MG63 (cell line): ENCODE data around the gene ST6GALNAC3. TPM values are rescaled to one million over a fixed set of nuclear protein-coding genes. Genes with fewer than 3 reads are reported as not detected.
A peak's percentile ranks its signal among the peaks of the same experiment; 100 is the strongest.

Experiments
- DNase-seq: peaks from one replicate; pipeline ENCODE4 v3.0.0-alpha.2; 2020
- H3K27me3 ChIP-seq: fragments of 250-450 bp; sonication (Bioruptor Pico); 2 replicates; pipeline ENCODE4 v1.5.1; 2020; ENCODE audit warnings: mild to moderate bottlenecking, moderate library complexity
- H3K36me3 ChIP-seq: fragments of 250-450 bp; sonication (Bioruptor Pico); 2 replicates; pipeline ENCODE4 v1.5.1; 2020; ENCODE audit warnings: mild to moderate bottlenecking, moderate library complexity
- H3K4me3 ChIP-seq: fragments of 250-450 bp; sonication (Bioruptor Pico); 2 replicates; pipeline ENCODE4 v1.5.1; 2020; ENCODE audit warnings: mild to moderate bottlenecking, moderate library complexity
- H3K9me3 ChIP-seq: fragments of 250-450 bp; sonication (Bioruptor Pico); 2 replicates; pipeline ENCODE4 v1.5.1; 2020; ENCODE audit warnings: mild to moderate bottlenecking, moderate library complexity
- total RNA-seq: library from RNA; depleted of rRNA; stranded (reverse); fragments of >200 nt; shearing (Covaris generic); gene quantifications from 2 replicates; pipeline ENCODE4 v1.2.3, GENCODE V29; 2014; ENCODE audit warnings: low replicate concordance

Gene ST6GALNAC3
- total RNA-seq, 1 experiment from 2014 or later = 5.5 TPM

- H3K27me3 ChIP-seq = no peaks in the 10 kb centered on the region
- DNase-seq = no peak
- no peak overlapping the region for H3K4me3 ChIP-seq
- no peaks in the 10 kb centered on the region for H3K9me3 ChIP-seq
- no peaks in the 10 kb centered on the region for H3K36me3 ChIP-seq
Measured at GRCh38 chr1:76146184-76146583, 71.6 kb downstream of the ST6GALNAC3 start.

- H3K36me3 ChIP-seq = no peaks in the 10 kb centered on the region
- no peak overlapping the region for H3K4me3 ChIP-seq
- no peaks in the 10 kb centered on the region for H3K9me3 ChIP-seq
- H3K27me3 ChIP-seq = no peaks in the 10 kb centered on the region
- DNase-seq = no peak
Measured at GRCh38 chr1:76147917-76148316, 73.4 kb downstream of the ST6GALNAC3 start.

- DNase-seq = no peak
- Histone ChIP-seq H3K27me3 (no peaks in the 10 kb centered on the region), H3K9me3 (no peaks in the 10 kb centered on the region), H3K4me3 (no peak overlapping the region), H3K36me3 (no peaks in the 10 kb centered on the region)
Measured at GRCh38 chr1:76148460-76148859, 73.9 kb downstream of the ST6GALNAC3 start.

GRCh38 chr1:76153841-76154205, 79.3 kb downstream of the ST6GALNAC3 start:
- Histone ChIP-seq H3K36me3 (no peaks in the 10 kb centered on the region), H3K4me3 (no peak overlapping the region), H3K27me3 (no peaks in the 10 kb centered on the region), H3K9me3 (no peaks in the 10 kb centered on the region)
- no peak for DNase-seq

GRCh38 chr1:76154206-76154956, 79.8 kb downstream of the ST6GALNAC3 start:
- Histone ChIP-seq H3K4me3 (peak overlapping the region; percentile 15), H3K36me3 (no peaks in the 10 kb centered on the region), H3K27me3 (no peaks in the 10 kb centered on the region), H3K9me3 (no peaks in the 10 kb centered on the region)
- peak; percentile 55 for DNase-seq

GRCh38 chr1:76156987-76157386, 82.4 kb downstream of the ST6GALNAC3 start:
- Histone ChIP-seq H3K36me3 (no peaks in the 10 kb centered on the region), H3K4me3 (no peak overlapping the region), H3K27me3 (no peaks in the 10 kb centered on the region), H3K9me3 (no peaks in the 10 kb centered on the region)
- DNase-seq = no peak

- H3K9me3 ChIP-seq = no peaks in the 10 kb centered on the region
- no peak overlapping the region for H3K4me3 ChIP-seq
- no peaks in the 10 kb centered on the region for H3K27me3 ChIP-seq
- no peak for DNase-seq
- H3K36me3 ChIP-seq = no peaks in the 10 kb centered on the region
Measured at GRCh38 chr1:76158126-76158525, 83.6 kb downstream of the ST6GALNAC3 start.

GRCh38 chr1:76160225-76160624, 85.7 kb downstream of the ST6GALNAC3 start:
- no peaks in the 10 kb centered on the region for H3K36me3 ChIP-seq
- H3K27me3 ChIP-seq = no peaks in the 10 kb centered on the region
- DNase-seq = no peak
- no peaks in the 10 kb centered on the region for H3K9me3 ChIP-seq
- no peak overlapping the region for H3K4me3 ChIP-seq

- no peak overlapping the region for H3K4me3 ChIP-seq
- H3K36me3 ChIP-seq = no peaks in the 10 kb centered on the region
- DNase-seq = no peak
- no peaks in the 10 kb centered on the region for H3K27me3 ChIP-seq
- H3K9me3 ChIP-seq = no peaks in the 10 kb centered on the region
Measured at GRCh38 chr1:76161451-76161850, 86.9 kb downstream of the ST6GALNAC3 start.

- H3K9me3 ChIP-seq = peaks cover 2% of the 10 kb centered on the region; the same call in 1 of the 2 replicates
- no peaks in the 10 kb centered on the region for H3K36me3 ChIP-seq
- no peak overlapping the region for H3K4me3 ChIP-seq
- no peaks in the 10 kb centered on the region for H3K27me3 ChIP-seq
- DNase-seq = no peak
Measured at GRCh38 chr1:76162254-76162653, 87.7 kb downstream of the ST6GALNAC3 start.

GRCh38 chr1:76164165-76164564, 89.6 kb downstream of the ST6GALNAC3 start:
- Histone ChIP-seq H3K4me3 (no peak overlapping the region), H3K36me3 (no peaks in the 10 kb centered on the region), H3K27me3 (no peaks in the 10 kb centered on the region), H3K9me3 (peaks cover 3% of the 10 kb centered on the region; the same call in 1 of the 2 replicates)
- DNase-seq = no peak

GRCh38 chr1:76170084-76170483, 95.5 kb downstream of the ST6GALNAC3 start:
- H3K4me3 ChIP-seq = no peak overlapping the region
- H3K36me3 ChIP-seq = no peaks in the 10 kb centered on the region
- H3K9me3 ChIP-seq = peaks cover 3% of the 10 kb centered on the region; the same call in 1 of the 2 replicates

GRCh38 chr1:76170513-76170912, 96.0 kb downstream of the ST6GALNAC3 start:
- Histone ChIP-seq H3K9me3 (peaks cover 3% of the 10 kb centered on the region; the same call in 1 of the 2 replicates), H3K4me3 (no peak overlapping the region), H3K27me3 (no peaks in the 10 kb centered on the region), H3K36me3 (no peaks in the 10 kb centered on the region)
- DNase-seq = no peak

More at GRCh38 chr1:76170084-76170483, 95.5 kb downstream of the ST6GALNAC3 start:
- no peak for DNase-seq
- no peaks in the 10 kb centered on the region for H3K27me3 ChIP-seq

- Histone ChIP-seq H3K36me3 (no peaks in the 10 kb centered on the region), H3K9me3 (no peaks in the 10 kb centered on the region), H3K4me3 (no peak overlapping the region), H3K27me3 (no peaks in the 10 kb centered on the region; the same call in 1 of the 2 replicates)
- DNase-seq = no peak
Measured at GRCh38 chr1:76176000-76176399, 101.5 kb downstream of the ST6GALNAC3 start.

- no peaks in the 10 kb centered on the region; the same call in 1 of the 2 replicates for H3K27me3 ChIP-seq
- no peak for DNase-seq
- no peaks in the 10 kb centered on the region for H3K9me3 ChIP-seq
- H3K4me3 ChIP-seq = no peak overlapping the region
- H3K36me3 ChIP-seq = no peaks in the 10 kb centered on the region
Measured at GRCh38 chr1:76177615-76178014, 103.1 kb downstream of the ST6GALNAC3 start.

- DNase-seq = no peak
- H3K27me3 ChIP-seq = no peaks in the 10 kb centered on the region; the same call in 1 of the 2 replicates
- no peaks in the 10 kb centered on the region for H3K36me3 ChIP-seq
- no peak overlapping the region for H3K4me3 ChIP-seq
- H3K9me3 ChIP-seq = no peaks in the 10 kb centered on the region
Measured at GRCh38 chr1:76179219-76179698, 104.7 kb downstream of the ST6GALNAC3 start.

GRCh38 chr1:76185207-76185606, 110.7 kb downstream of the ST6GALNAC3 start:
- no peaks in the 10 kb centered on the region for H3K27me3 ChIP-seq
- H3K9me3 ChIP-seq = no peaks in the 10 kb centered on the region
- no peak overlapping the region for H3K4me3 ChIP-seq
- DNase-seq = no peak
- no peaks in the 10 kb centered on the region for H3K36me3 ChIP-seq

GRCh38 chr1:76186554-76187170, 112.1 kb downstream of the ST6GALNAC3 start:
- no peak overlapping the region for H3K4me3 ChIP-seq
- H3K27me3 ChIP-seq = no peaks in the 10 kb centered on the region
- no peak for DNase-seq
- H3K9me3 ChIP-seq = no peaks in the 10 kb centered on the region
- H3K36me3 ChIP-seq = no peaks in the 10 kb centered on the region
